ENCODE data around the gene LAX1.
"Not testable (repeated sequence)": the region's sequence is repeated elsewhere in the genome, so short reads cannot be mapped to it uniquely, and the experiment has no call there.

Gene LAX1

DNA sequence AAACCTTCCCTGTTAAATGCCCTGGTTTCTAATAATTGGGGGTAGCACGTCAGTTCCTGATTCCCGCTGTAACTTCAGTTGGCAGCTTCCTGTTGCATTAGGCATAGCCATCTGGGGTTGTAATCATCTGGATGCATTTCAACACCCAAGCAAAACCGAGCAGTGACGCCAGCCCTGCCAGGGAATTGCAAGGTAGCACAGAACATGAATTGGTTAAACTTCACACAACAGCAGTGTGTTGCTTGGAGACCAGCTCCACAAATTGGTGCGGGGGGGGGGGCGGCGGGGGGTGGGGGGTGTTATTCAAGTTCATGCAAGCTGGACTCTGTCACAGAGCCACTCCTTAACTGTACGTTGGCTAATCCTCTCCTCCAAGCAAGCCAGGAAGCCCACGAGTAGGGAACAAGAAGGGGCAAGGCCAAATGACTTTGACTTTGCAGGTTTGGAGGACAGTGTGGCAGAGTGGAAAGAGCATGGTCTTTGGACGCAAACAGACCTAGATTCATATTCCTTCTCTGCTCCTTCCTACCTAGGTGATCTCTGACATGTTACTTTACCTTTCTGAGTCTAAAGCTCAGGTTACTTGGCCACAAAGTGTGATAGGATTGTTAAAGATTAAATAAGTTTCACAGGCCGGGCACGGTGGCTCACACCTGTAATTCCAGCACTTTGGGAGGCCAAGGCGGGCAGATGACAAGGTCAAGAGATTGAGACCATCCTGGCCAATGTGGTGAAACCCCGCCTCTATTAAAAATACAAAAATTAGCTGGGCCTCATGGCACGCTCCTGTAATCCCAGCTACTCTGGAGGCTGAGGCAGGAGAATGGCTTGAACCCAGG lies 4.7 kb downstream of the LAX1 start:
- DNase-seq (ENCODE audit: low read depth in 2 of 2), result no peak

DNA sequence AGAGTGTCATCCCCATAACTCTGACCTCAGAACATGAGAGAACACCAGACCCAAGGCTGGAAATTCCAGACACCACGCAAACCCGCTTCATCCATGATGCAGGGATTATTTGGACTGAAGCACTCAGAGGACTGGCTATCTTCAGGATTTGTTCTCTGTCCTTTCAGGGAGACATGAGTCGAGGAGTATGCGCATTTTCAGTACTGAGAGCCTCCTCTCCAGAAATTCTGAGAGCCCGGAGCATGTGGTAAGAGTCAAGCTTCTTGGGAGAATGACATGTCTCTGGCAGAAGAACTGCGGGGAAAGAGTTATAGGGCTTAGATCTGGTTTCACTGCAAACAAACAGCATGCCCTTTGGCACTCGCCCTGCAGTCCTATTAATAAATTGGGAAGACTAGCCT lies 6.9 kb downstream of the LAX1 start:
- DNase-seq (ENCODE audit: low read depth in 2 of 2), result no peak

DNA sequence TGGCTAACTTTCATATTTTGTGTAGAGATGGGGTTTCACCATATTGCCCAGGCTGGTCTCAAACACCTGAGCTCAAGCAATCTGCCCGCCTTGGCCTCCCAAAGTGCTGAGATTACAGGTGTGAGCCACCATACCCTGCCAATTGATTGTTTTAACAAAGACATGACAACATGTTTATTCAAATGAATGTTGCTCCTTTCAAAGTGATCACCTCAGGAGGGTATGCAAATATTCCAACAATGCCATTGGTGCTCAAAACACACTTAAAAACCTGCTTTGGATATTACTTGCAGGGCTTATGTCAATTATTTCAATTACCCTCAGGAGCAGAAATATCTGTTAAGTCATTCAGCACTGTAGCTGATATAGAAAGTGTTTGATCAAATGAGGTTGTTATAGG lies 7.9 kb downstream of the LAX1 start:
- no peak for DNase-seq (ENCODE audit: low read depth in 2 of 2)

DNA sequence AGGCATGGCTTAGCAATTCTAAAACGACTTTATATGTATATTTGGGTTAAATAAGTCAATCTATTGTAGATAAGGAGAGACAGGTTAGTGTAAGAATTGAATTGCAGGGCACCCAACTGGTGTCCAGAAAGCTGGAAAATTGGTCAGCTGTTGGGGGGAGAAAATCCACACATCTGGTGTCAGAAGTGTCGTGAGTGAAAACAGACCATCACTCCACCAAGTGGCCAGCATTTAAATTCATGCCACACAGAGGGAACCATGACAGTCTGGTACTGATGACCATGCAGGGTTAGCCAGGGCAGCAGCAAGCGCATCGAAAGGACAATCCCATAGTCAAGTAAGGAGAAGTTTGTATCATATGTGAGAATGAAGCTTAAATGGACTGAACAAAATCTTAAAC lies 11.7 kb downstream of the LAX1 start:
- DNase-seq (ENCODE audit: low read depth in 2 of 2), result no peak

DNA sequence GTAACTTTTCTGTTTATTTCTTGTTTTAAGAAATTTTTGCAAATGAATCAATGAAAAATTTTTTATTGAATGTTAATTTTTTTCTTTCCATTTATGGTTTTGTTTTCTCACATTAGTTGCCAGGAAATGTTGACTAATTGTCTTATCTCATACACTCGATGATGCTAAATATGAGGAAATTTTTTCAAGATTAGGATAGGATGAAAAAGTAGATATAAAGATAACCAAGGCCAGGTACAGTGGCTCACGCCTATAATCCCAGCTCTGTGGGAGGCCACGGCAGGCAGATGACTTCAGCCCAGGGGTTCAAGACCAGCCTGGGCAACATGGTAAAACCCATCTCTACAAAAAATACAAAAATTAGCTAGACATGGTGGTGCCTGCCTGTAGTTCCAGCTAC lies 12.6 kb downstream of the LAX1 start:
- DNase-seq (ENCODE audit: low read depth in 2 of 2), result no peak

DNA sequence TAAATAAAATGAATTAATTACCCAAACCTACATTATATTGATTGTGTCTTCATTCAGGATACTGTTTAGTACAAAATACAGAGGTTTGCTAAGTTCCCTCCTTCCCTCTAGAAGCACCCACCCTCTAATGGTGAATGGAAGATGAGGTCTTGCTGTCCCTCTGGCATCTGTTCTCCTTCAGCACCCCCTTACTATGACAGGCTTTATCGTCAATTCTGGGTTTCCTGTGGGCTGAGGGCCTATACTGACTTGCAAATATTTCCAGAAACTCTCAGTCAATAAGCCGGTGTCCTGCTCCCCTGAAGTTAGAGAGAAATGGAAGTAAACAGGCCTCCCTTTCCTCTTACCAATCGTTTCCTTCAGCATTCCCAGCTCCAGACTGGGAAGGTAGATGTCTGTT lies 13.2 kb downstream of the LAX1 start:
- no peak for DNase-seq (ENCODE audit: low read depth in 2 of 2)

DNA sequence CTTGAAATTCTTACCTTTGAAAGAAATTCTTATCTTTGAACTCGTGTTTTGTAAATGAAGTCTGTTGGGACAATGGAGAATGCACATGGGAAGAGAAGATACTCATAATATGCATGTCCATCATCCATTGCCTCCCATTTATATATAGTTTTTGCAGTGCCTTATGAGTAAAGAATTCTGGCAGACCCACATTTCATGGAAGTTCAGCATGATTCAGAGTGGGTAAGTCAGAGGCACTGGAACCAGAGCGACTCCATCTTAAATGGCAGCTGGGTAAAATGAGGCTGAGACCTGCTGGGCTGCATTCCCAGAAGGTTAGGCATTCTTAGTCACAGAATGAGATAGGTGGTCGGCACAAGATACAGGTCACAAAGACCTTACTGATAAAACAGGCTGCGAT lies 13.8 kb downstream of the LAX1 start:
- DNase-seq (ENCODE audit: low read depth in 2 of 2), result no peak

DNA sequence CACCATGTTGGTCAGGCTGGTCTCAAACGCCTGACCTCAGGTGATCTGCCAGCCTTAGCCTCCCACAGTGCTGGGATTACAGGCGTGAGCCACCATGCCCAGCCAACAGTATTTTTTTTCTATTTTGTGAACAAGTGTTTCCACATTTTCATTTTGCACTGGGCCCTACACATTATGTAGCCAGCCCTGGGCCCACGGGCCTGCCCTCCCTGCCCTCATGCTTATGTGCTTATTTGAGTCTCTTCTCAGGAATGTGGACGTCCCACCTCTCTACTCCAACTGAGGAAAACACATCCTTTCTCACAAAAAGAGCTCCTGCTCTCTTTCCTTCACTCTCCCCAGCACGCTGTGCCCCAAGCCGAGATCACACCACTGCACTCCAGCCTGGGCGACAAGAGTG lies 17.0 kb downstream of the LAX1 start:
- DNase-seq (ENCODE audit: low read depth in 2 of 2), result no peak

DNA sequence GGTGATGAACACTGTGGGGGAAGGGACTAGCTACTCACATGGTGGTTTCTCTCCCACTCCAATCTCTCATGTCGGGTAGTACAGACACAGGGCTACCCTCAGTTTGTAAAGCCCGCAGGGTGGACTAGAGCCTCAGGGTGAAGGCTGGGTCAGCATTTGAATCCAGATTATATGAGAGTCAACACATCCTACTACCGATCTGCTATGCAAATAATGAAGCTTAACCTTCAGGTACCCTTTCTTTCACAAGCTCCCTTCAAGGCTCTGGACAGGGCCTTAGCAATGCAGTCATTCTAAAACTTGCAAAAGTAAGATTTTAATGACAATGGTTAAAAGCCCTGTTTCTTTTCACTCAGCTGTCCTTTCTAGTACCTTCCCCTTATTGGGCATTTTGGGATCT lies 25.0 kb downstream of the LAX1 start:
- DNase-seq (ENCODE audit: low read depth in 2 of 2), result no peak

DNA sequence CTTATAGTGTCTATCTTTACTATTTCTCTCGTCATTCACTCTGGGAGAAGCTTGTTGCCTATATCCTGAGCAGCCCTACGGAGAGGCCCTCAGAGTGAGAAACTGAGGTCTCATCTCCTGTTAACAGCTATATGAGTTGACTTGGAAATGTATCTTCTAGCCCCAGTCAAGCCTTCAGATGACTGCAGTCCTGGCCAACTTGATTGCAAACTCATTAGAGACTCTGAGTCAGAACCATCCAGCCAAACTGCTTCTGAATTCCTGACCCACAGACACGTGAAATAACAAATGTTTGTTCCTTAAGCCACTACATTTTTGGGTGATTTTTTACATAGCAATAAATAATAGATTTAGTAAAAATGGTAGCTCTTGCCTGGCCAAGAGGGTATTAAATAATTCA lies 26.5 kb downstream of the LAX1 start:
- DNase-seq (ENCODE audit: low read depth in 2 of 2), result no peak

DNA sequence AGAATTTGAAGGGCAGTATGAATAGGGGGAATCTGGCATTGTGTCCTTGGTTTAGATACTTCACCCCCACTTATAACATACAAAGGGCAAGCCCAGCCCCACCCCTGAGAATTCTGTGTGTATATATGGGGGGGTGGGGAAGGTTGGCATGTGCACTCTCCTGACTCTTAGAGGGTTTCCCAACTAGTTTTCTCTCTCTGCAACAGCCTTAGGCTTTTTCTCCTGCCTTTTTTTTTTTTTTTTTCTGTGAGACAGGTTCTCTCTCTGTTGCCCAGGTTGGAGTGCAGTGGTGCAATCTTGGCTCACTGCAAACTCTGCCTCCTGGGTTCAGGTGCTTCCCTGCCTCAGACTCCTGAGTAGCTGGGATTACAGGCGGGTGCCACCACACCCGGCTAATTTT lies 27.5 kb downstream of the LAX1 start:
- DNase-seq (ENCODE audit: low read depth in 2 of 2), result no peak

DNA sequence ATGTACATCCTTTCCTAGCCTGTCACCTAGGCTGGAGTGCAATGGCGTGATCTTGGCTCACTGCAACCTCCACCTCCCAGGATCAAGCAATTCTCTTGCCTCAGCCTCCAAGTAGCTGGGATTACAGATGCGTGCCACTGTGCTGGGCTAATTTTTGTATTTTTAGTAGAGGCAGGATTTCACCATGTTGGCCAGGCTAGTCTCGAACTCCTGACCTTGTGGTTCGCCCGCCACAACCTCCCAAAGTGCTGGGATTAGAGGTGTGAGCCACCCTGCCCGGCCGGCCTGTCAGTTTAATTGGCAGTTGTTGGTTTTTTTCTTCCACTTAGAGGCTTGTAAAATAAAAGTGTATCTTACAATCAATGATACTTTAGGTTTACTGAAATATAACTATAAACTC lies 28.6 kb downstream of the LAX1 start:
- not testable (repeated sequence) for DNase-seq (ENCODE audit: low read depth in 2 of 2)

DNA sequence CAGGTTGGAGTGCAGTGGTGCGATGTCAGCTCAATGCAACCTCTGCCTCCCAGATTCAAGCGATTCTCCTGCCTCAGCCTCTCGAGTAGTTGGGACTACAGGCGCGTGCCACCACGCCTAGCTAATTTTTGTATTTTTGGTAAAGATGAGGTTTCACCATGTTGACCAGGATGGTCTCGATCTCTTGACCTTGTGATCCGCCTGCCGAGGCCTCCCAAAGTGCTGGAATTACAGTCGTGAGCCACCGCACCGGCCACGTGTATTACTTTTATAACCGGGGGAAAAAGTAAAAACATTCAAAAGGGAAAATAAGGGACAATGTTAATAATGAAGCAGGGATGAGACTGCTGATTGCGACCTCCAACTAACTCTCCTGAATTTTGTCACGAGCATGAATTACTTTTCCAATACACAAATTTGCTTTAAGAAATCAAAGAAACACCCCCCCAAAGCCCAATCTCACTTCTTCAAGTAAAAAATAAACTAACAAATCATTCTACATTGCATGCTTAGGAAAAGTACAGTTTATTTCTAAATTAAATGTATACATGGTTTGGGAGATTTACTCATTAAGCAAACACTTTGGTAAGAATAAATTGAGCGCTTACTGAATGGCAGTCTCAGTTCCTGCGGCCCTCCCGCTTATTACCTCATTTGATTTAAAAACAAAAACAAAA lies 29.9 kb downstream of the LAX1 start:
- no peak for DNase-seq (ENCODE audit: low read depth in 2 of 2)

DNA sequence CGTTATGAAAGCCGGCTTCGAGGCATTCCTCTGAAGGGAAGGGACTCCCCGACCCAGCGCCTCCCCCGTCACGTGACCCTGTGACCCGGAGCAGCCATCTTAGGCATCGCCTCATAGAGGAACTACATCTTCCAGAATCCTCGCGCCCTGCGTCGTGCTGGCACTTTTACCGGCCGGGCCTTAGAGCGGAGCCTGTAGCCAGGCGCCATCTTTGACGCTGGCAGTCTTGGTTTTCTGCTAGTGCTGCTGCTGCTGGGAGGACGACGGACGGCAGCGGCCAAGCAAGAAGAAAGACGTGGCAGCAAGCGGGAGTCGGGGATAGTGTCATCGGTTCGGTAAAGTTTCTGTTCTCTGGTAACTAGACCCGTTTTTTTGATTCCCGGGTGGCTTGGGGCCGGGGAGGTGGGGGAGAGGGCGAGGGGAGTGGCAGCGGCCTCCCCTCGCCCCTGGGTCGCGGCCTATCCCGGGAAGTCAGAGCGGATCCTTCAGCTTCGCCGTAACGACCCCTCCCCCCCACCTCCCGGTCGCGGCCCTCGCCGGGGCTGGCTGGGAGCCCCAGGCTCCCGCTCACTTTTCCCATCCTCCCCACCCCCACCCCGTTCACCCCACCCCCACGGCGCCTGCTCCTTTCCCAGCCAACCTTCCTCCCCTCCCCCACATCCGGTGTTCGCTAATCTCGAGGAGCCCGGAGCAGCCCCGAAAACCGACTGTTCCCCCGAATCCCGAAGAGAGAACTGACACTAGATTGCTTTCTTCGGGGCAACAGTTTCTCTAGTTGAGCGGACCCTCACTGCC lies 30.7 kb downstream of the LAX1 start, which contains the start of the genes ZBED6 and ZC3H11A:
Gene ZBED6 (plus strand): TSS at position 183 of the 795 bp plus-strand sequence. CDS start 1,900 bp downstream, outside the sequence.
Gene ZC3H11A (plus strand): TSS at position 183 of the 795 bp plus-strand sequence. CDS start 21,448 bp downstream, outside the sequence.
- peak; percentile 94 for DNase-seq (ENCODE audit: low read depth in 2 of 2)

DNA sequence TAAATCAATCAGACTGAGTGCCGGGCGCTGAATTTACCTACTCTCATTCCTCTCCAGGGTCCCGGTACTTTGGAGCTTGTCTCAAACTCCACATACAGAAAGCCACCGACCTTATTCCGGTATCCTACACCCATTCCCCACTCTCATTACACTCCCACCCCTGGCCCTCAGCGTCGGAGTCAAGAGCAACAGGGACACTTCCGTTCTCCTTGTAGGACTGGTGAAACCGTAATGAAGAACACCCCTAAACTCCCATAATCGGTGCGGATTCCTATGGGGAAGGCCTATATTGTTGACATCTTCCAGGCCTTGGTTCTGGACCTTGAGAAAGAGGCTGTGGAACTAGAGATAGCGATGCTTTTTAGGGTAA lies 31.2 kb downstream of the LAX1 start:
- no peak for DNase-seq (ENCODE audit: low read depth in 2 of 2)

DNA sequence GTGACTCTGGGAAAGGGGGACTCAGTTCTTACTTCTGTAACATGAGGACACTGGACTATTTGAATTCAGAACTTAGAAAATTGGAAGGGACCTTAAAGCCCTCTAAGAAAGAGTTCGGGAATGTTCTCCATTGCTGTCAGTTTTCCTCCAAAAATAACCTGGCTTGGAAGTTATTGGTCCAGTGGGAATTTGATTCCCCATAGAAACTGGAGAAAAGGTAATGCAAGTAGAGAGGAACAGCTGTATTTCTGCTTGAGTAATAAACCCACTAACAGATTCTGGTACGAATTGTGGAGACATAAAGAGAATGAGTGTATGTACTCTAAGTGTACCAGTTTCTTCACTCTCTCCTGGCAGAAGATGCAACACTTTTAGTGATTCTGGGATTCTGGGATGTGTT lies 32.2 kb downstream of the LAX1 start:
- DNase-seq (ENCODE audit: low read depth in 2 of 2), result no peak

DNA sequence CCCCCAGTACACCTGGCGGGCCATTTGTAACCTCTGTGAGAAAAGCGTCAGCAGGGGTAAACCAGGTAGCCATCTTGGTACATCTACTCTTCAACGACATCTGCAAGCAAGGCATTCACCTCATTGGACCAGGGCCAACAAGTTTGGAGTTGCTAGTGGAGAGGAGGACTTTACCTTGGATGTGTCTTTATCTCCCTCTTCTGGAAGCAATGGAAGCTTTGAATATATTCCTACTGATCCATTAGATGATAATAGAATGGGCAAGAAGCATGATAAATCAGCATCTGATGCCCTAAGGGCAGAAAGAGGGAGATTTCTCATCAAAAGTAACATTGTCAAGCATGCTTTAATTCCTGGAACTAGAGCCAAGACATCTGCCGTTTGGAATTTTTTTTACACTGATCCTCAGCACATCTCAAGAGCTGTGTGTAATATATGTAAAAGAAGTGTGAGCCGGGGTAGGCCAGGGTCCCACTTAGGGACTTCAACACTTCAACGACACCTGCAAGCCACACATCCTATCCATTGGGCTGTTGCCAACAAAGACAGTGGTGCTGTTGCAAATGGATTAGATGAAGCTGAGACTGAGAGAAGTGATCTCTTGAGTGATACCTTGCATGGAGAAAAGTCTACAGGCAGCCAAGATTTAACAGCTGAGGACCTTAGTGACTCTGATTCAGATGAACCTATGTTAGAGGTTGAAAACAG lies 33.1 kb downstream of the LAX1 start:
- no peak for DNase-seq (ENCODE audit: low read depth in 2 of 2)

DNA sequence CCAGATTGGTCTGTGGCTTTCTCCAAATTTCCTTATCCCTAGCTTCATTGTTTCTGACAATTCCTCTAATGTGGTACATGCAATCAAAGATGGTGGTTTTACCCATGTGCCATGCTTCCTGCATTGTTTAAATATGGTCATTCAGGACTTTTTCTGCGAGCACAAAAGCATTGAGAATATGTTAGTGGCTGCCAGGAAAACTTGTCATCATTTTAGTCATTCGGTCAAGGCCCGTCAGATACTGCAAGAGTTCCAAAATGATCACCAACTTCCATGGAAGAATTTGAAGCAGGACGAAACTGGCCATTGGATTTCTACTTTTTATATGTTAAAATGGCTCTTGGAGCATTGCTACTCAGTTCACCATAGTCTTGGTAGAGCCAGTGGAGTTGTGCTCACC lies 34.2 kb downstream of the LAX1 start:
- no peak for DNase-seq (ENCODE audit: low read depth in 2 of 2)

DNA sequence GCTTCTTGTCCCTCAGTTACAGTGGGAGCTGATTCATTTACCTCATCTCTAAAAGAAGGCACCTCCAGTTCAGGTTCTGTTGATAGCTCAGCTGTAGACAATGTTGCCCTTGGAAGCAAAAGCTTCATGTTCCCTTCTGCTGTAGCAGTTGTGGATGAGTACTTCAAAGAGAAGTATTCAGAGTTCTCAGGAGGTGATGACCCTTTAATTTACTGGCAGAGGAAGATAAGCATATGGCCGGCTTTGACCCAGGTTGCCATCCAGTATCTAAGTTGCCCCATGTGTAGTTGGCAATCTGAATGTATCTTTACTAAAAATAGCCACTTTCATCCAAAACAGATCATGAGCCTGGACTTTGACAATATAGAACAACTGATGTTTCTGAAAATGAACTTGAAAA lies 35.0 kb downstream of the LAX1 start:
- DNase-seq (ENCODE audit: low read depth in 2 of 2), result no peak

DNA sequence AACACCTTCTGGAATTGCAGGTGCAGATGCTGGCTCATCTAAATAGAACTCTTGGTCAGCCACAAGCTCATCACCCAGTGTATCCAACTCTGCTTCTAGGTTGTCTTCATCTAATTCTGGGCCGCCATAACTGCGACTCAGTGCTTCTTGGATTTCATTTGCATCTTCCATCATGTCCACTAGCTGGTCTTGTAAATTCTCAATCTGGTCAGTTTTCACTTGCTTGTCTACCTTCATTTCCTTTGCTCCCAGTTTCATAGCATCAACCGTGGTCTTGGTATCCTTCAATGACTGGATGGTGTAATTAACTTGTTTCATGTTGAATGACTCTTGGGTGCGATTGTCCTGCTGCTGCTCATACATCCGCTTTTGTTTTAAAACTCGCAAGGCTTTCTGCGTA lies 40.7 kb downstream of the LAX1 start:
- no peak for DNase-seq (ENCODE audit: low read depth in 2 of 2)

DNA sequence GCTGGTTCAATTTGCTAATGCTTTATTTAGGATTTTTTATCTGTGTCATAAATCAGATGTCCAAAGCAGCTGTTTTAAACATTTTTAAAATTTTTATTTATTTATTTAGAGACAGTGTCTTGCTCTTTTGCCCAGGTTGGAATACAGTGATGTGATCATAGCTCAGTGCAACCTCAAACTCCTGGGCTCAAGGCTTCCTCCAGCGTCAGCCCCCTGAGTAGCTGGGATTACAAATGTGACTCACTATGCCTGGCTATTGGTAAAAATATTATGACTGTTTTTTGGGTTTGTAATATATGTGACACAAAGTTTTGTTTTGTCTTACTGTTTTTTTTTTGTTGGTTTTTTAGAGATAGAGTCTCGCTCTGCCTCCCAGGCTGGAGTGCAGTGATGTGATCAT lies 42.2 kb downstream of the LAX1 start:
- DNase-seq (ENCODE audit: low read depth in 2 of 2), result no peak

Measured in stimulated activated CD8-positive, alpha-beta memory T cell treated with anti-CD3 and anti-CD28 coated beads, Interleukin-7, amount 100 ng/mL, for 1 hour (primary cell).